ENCODE results near the gene SPRYD7. TPM values are rescaled to one million over a fixed set of nuclear protein-coding genes. Genes with fewer than 3 reads are reported as not detected.
"Not testable (repeated sequence)": the region's sequence is repeated elsewhere in the genome, so short reads cannot be mapped to it uniquely, and the experiment has no call there.

SPRYD7 gene
- total RNA-seq, 2 experiments from 2014 or later, result 3.9 to 4.1 TPM

GRCh38 chr13:49953560-49953959, 17.4 kb upstream of the SPRYD7 start:
- ChIA-PET CTCF (interaction anchor here (1.0 kb wide), 1 partner anchor 23 kb away, joined by 3 read pairs; no protein-coding TSS in a partner anchor), POLR2A (no interaction called here)
- DNase-seq, result no peak
- Mint-ChIP-seq H3K4me3 (no peak overlapping the region), H3K36me3 (ENCODE audit: low read depth) (peaks cover 2% of the 10 kb centered on the region), H3K9me3 (no peaks in the 10 kb centered on the region), H3K4me1 (no peaks in the 10 kb centered on the region), H3K27me3 (peaks cover 9% of the 10 kb centered on the region), H3K27ac (no peak overlapping the region)

- POLR2A ChIA-PET, result interaction anchor here (1.1 kb wide), 1 partner anchor 45 kb away, joined by 3 read pairs; the partner anchor contains the start of gene TRIM13
- H3K9me3 Mint-ChIP-seq, result peaks cover 3% of the 10 kb centered on the region
- no peak for DNase-seq
- no peaks in the 10 kb centered on the region for H3K36me3 Mint-ChIP-seq (ENCODE audit: low read depth)
- H3K27ac Mint-ChIP-seq, result no peak overlapping the region
- CTCF ChIA-PET, result no interaction called here
- peaks cover 10% of the 10 kb centered on the region for H3K27me3 Mint-ChIP-seq
- H3K4me3 Mint-ChIP-seq, result no peak overlapping the region
- no peaks in the 10 kb centered on the region for H3K4me1 Mint-ChIP-seq
Measured at GRCh38 chr13:49951754-49952535, 15.8 kb upstream of the SPRYD7 start.

DNA sequence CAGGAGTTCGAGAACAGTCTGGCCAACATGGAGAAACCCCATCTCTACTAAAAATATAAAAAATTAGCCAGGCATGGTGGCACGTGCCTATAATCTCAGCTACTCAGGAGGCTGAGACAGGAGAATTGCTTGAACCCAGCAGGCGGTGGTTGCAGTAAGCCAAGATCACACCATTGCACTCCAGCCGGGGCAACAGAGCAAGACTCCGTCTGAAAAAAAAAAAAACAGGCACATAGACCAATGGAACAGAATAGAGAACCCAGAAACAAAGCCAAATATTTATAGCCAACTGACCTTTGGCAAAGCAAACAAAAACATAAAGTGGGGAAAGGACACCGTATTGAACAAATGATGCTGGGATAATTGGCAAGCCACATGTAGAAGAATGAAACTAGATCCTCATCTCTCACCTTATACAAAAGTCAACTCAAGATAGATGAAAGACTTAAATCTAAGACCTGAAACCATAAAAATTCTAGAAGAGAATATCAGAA, 12.7 kb upstream of the SPRYD7 start:
- H3K9me3 Mint-ChIP-seq; POLR2A ChIA-PET; H3K4me3 Mint-ChIP-seq; H3K36me3 Mint-ChIP-seq (ENCODE audit: low read depth); DNase-seq; H3K4me1 Mint-ChIP-seq; H3K27ac Mint-ChIP-seq; CTCF ChIA-PET: not testable (repeated sequence)
- H3K27me3 Mint-ChIP-seq, result peaks cover 10% of the 10 kb centered on the region

- DNase-seq, result no peak
- peaks cover 2% of the 10 kb centered on the region for H3K9me3 Mint-ChIP-seq
- ChIA-PET POLR2A (interaction anchor here (0.9 kb wide), 1 partner anchor 186 kb away, joined by 3 read pairs; no protein-coding TSS in a partner anchor), CTCF (interaction anchor here (1.3 kb wide), 1 partner anchor 37 kb away, joined by 5 read pairs; no protein-coding TSS in a partner anchor)
- peaks cover 15% of the 10 kb centered on the region for H3K4me1 Mint-ChIP-seq
- H3K4me3 Mint-ChIP-seq, result no peak overlapping the region
- peaks cover 5% of the 10 kb centered on the region for H3K27me3 Mint-ChIP-seq
- H3K27ac Mint-ChIP-seq, result no peak overlapping the region
- peaks cover 4% of the 10 kb centered on the region for H3K36me3 Mint-ChIP-seq (ENCODE audit: low read depth)
Measured at GRCh38 chr13:49939321-49939720, 3.2 kb upstream of the SPRYD7 start.

DNA sequence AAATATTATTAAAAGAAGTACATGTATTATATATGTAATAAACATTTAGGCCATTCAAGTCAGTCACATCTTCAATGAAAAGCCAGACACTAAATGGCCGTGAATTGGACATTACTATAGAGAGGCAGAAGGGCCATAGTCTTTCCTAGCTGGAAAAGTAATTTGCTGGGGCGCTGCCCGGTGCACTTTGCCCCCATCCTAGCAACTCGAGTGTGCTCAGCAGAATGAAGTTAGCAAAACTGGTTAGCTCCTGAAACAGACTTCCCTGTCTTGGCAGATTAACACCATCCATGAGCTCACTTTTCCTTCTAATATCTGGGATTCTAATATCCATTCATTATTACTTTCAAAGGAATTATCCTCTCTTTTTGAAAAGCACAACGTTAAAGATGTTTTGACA, 2.8 kb upstream of the SPRYD7 start:
- Mint-ChIP-seq H3K36me3 (ENCODE audit: low read depth) (peaks cover 4% of the 10 kb centered on the region), H3K4me1 (peaks cover 15% of the 10 kb centered on the region), H3K4me3 (no peak overlapping the region), H3K27ac (no peak overlapping the region), H3K27me3 (peaks cover 5% of the 10 kb centered on the region), H3K9me3 (peaks cover 2% of the 10 kb centered on the region)
- ChIA-PET POLR2A (interaction anchor here (0.9 kb wide), 1 partner anchor 186 kb away, joined by 3 read pairs; no protein-coding TSS in a partner anchor), CTCF (interaction anchor here (1.3 kb wide), 1 partner anchor 37 kb away, joined by 5 read pairs; no protein-coding TSS in a partner anchor)
- DNase-seq, result no peak

DNA sequence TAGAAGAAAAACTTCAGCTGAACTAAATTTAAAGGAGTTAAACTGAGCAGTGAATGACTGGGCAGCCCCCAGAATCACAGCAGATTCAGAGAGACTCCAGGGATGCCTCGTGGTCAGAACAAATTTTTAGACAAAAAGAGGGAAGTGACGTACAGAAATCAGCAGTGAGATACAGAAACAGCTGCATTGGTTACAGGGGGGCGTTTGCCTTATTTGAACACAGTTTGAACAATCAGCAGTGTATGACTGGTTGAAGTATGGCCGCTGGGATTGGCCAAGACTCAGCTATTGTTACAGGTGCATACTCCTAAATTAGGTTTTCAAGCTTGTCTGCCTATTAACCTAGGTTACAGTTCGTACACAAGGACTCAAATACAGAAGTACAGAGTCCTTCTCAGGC, 2.2 kb upstream of the SPRYD7 start:
- no peak overlapping the region for H3K4me3 Mint-ChIP-seq
- POLR2A ChIA-PET, result interaction anchor here (0.9 kb wide), 1 partner anchor 187 kb away, joined by 3 read pairs; no protein-coding TSS in a partner anchor
- CTCF ChIA-PET, result interaction anchor here (1.3 kb wide), 1 partner anchor 38 kb away, joined by 5 read pairs; no protein-coding TSS in a partner anchor
- H3K27me3 Mint-ChIP-seq, result peaks cover 5% of the 10 kb centered on the region
- peaks cover 15% of the 10 kb centered on the region for H3K4me1 Mint-ChIP-seq
- peaks cover 4% of the 10 kb centered on the region for H3K36me3 Mint-ChIP-seq (ENCODE audit: low read depth)
- H3K9me3 Mint-ChIP-seq, result peaks cover 2% of the 10 kb centered on the region
- DNase-seq, result no peak
- no peak overlapping the region for H3K27ac Mint-ChIP-seq

DNA sequence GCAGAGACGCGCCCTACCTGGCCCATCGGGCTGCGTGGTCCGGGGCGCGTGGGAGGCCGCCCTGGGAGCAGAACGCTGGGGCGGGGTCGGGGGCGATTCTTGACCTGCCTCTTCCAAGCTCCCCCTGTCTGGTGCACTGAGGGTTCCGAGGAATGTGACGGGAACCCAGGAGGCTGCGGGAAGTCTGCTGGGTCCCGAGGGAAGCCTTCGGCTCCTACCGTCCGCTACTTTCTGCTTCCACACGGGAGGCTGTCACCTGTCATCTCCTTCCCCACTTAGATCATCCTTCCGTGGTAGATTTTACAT, 781 bp upstream of the SPRYD7 start:
- H3K4me3 Mint-ChIP-seq, result peak overlapping the region; percentile 91

GRCh38 chr13:49935171-49936074, 717 bp downstream of the SPRYD7 start:
- H3K27me3 Mint-ChIP-seq, result peaks cover 2% of the 10 kb centered on the region
- H3K4me3 Mint-ChIP-seq, result peak overlapping the region; percentile 91
- peak overlapping the region; percentile 34 for H3K27ac Mint-ChIP-seq
- peaks cover 15% of the 10 kb centered on the region for H3K4me1 Mint-ChIP-seq
- H3K36me3 Mint-ChIP-seq (ENCODE audit: low read depth), result peaks cover 4% of the 10 kb centered on the region
- no peaks in the 10 kb centered on the region for H3K9me3 Mint-ChIP-seq
- ChIA-PET CTCF (interaction anchor here (0.6 to 1.8 kb wide), 20 partner anchors 10 to 1550 kb away, joined by 3 to 15 read pairs (median 4); partner anchors contain the start of genes KPNA3, RNASEH2B and TRIM13), POLR2A (interaction anchor here (1.1 to 1.5 kb wide), 9 partner anchors 13 to 980 kb away, joined by 3 to 15 read pairs (median 5); partner anchors contain the start of gene TRIM13)
- DNase-seq, result peak; percentile 39

More for the DNA sequence above, 781 bp upstream of the SPRYD7 start:
- ChIA-PET POLR2A (interaction anchor here (1.2 to 1.5 kb wide), 7 partner anchors 15 to 975 kb away, joined by 3 to 15 read pairs (median 7); partner anchors contain the start of gene TRIM13), CTCF (interaction anchor here (0.6 to 1.8 kb wide), 10 partner anchors 11 to 979 kb away, joined by 3 to 15 read pairs (median 4); partner anchors contain the start of genes KPNA3 and TRIM13)
- Mint-ChIP-seq H3K27me3 (peaks cover 3% of the 10 kb centered on the region), H3K27ac (no peak overlapping the region), H3K36me3 (ENCODE audit: low read depth) (peaks cover 4% of the 10 kb centered on the region), H3K9me3 (no peaks in the 10 kb centered on the region), H3K4me1 (peaks cover 15% of the 10 kb centered on the region)
- DNase-seq, result no peak

GRCh38 chr13:49933511-49933910, 2.6 kb downstream of the SPRYD7 start:
- peaks cover 15% of the 10 kb centered on the region for H3K4me1 Mint-ChIP-seq

GRCh38 chr13:49932868-49933267, 3.3 kb downstream of the SPRYD7 start:
- DNase-seq, result no peak
- Mint-ChIP-seq H3K4me3 (no peak overlapping the region), H3K27ac (no peak overlapping the region), H3K36me3 (ENCODE audit: low read depth) (peaks cover 4% of the 10 kb centered on the region), H3K9me3 (no peaks in the 10 kb centered on the region), H3K27me3 (peaks cover 2% of the 10 kb centered on the region), H3K4me1 (peaks cover 15% of the 10 kb centered on the region)
- POLR2A ChIA-PET, result no interaction called here
- CTCF ChIA-PET, result interaction anchor here (0.7 kb wide), 1 partner anchor 144 kb away, joined by 5 read pairs; no protein-coding TSS in a partner anchor

More at GRCh38 chr13:49933511-49933910, 2.6 kb downstream of the SPRYD7 start:
- no peak for DNase-seq
- Mint-ChIP-seq H3K36me3 (ENCODE audit: low read depth) (peaks cover 4% of the 10 kb centered on the region), H3K27ac (no peak overlapping the region), H3K4me3 (no peak overlapping the region), H3K9me3 (no peaks in the 10 kb centered on the region), H3K27me3 (peaks cover 2% of the 10 kb centered on the region)
- POLR2A ChIA-PET, result no interaction called here
- CTCF ChIA-PET, result interaction anchor here (0.7 kb wide), 1 partner anchor 143 kb away, joined by 5 read pairs; no protein-coding TSS in a partner anchor

DNA sequence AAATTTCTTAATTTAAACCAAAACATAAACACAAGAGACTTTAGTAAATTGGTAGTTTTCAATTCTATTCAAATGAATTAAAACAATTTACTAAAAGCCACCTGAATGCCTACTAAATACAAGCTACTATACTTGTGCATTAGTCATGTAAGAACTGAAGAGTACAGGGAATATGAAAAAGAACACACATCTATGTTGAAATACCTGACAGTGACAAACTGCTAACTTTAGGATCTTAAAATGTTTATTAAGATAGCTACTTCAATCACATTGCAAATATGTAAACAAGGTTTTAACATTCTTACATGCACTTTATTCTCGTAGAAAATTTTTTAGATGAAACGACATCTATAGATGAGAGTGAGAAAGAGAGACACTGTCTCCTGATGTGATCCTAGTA, 4.1 kb downstream of the SPRYD7 start:
- POLR2A ChIA-PET, result no interaction called here
- Mint-ChIP-seq H3K27me3 (peaks cover 2% of the 10 kb centered on the region), H3K36me3 (ENCODE audit: low read depth) (peaks cover 4% of the 10 kb centered on the region), H3K4me3 (no peak overlapping the region), H3K27ac (no peak overlapping the region), H3K9me3 (no peaks in the 10 kb centered on the region), H3K4me1 (peaks cover 13% of the 10 kb centered on the region)
- DNase-seq, result no peak
- CTCF ChIA-PET, result no interaction called here

DNA sequence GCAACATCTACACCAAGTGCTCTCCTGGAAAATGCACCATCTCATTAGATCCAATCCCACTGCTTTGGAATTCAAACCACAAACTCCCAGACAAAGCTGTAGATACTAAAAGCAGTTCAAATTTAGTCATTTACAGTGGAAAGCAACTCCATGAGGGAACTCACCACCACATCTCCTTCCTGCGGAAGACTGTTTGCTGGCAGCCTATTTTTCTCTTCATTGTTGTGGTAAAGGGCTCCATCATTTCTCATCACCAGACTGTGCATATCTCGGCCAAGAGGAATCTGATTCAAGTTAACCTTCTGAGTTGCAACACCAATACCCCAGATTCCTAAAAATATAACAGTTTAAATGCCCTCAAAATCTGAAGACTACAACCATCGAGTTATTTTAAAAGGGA, 8.4 kb downstream of the SPRYD7 start:
- H3K27me3 Mint-ChIP-seq, result no peaks in the 10 kb centered on the region
- DNase-seq, result no peak
- ChIA-PET CTCF (interaction anchor here (4.2 kb wide), 1 partner anchor 9 kb away, joined by 15 read pairs; the partner anchor contains the start of gene SPRYD7), POLR2A (no interaction called here)
- H3K4me1 Mint-ChIP-seq, result no peaks in the 10 kb centered on the region
- H3K27ac Mint-ChIP-seq, result no peak overlapping the region
- H3K9me3 Mint-ChIP-seq, result no peaks in the 10 kb centered on the region
- no peak overlapping the region for H3K4me3 Mint-ChIP-seq
- peaks cover 13% of the 10 kb centered on the region for H3K36me3 Mint-ChIP-seq (ENCODE audit: low read depth)
